HL-60 (cell line): ENCODE results near the gene WLS.

ENCODE experiments used
- CTCF ChIP-seq: IDR thresholded peaks from one replicate; pipeline ENCODE4 v1.5.1; 2011; ENCODE audit warnings: low read length, control low read depth, inconsistent platforms; ENCODE audit not compliant: insufficient read depth
- POLR2AphosphoS5 ChIP-seq: IDR thresholded peaks from 2 replicates; pipeline ENCODE4 v1.6.1; 2012; ENCODE audit warnings: low read depth
- REST ChIP-seq: IDR thresholded peaks from 2 replicates; pipeline ENCODE4 v1.6.1; 2012; ENCODE audit warnings: low read depth; ENCODE audit not compliant: insufficient replicate concordance
- SPI1 ChIP-seq: IDR thresholded peaks from 2 replicates; pipeline ENCODE4 v1.6.1; 2012; ENCODE audit warnings: low read depth, mild to moderate bottlenecking, borderline replicate concordance

- TF ChIP-seq POLR2AphosphoS5 (no peak), CTCF (no peak), SPI1 (no peak), REST (no peak)
Observed at GRCh38 chr1:68158837-68159236, 73.5 kb downstream of the WLS start.
